Thyroid gland (tissue), 4 donors: ENCODE results near the gene VAMP5. TPM values are rescaled to one million over a fixed set of nuclear protein-coding genes. Genes with fewer than 3 reads are reported as not detected.
A peak's percentile ranks its signal among the peaks of the same experiment; 100 is the strongest.

Source experiments
- DNase-seq, 2 donors: peaks; one replicate each; pipeline ENCODE4 v3.0.0-alpha.2; 2019
- H3K27ac ChIP-seq, 3 donors: fragments of 200-600 bp; sonication (generic); 1 replicate in 2 of 3; 2 replicates in 1 of 3; pipeline ENCODE4 v1.5.1; 2016 to 2019; ENCODE audit warnings: mild to moderate bottlenecking in 1 of 3, moderate library complexity in 1 of 3
- H3K27me3 ChIP-seq: fragments of 200-600 bp; sonication (generic); one replicate; pipeline ENCODE4 v1.5.1; 2019
- H3K36me3 ChIP-seq, 2 donors: fragments of 200-600 bp; sonication (generic); one replicate each; pipeline ENCODE4 v1.5.1; 2016 to 2019
- H3K4me1 ChIP-seq, 2 donors: fragments of 200-600 bp; sonication (generic); one replicate each; pipeline ENCODE4 v1.5.1; 2017 to 2019
- H3K4me3 ChIP-seq, 3 donors: fragments of 200-600 bp; sonication (generic); replicated peaks in 1 of 3; 1 replicate in 2 of 3; 2 replicates in 1 of 3; pipeline ENCODE4 v1.5.1; 2016; ENCODE audit warnings: mild to moderate bottlenecking in 1 of 3
- H3K9me3 ChIP-seq: fragments of 200-600 bp; sonication (generic); one replicate; pipeline ENCODE4 v1.5.1; 2017
- POLR2A ChIP-seq, 2 donors: fragments of 450-650 bp; IDR thresholded peaks; one replicate each; pipeline ENCODE4 v1.6.1; 2017; ENCODE audit warnings: antibody characterized with exemption in 2 of 2, mild to moderate bottlenecking in 2 of 2, moderate library complexity in 1 of 2
- whole genome bisulfite sequencing, 2 donors: methylation state at CpG; one replicate each; pipeline ENCODE4 v1.1.5; 2017; 5-methylcytosine and 5-hydroxymethylcytosine counted together
- intact Hi-C: fragments of 100-400 bp; cut with DNase I; formaldehyde crosslinking; loops from one replicate; pipeline ENCODE4 v1.15.1; 2023
- total RNA-seq, 4 donors: library from RNA; depleted of rRNA; stranded (reverse); fragments of >200 nt; gene quantifications; one replicate each; pipeline ENCODE4 v1.2.3, GENCODE V29; 2016
- TF ChIP-seq, protein P1 (sequence below), 6 experiments: fragments of 200-600 bp in 3 of 6; fragments of 450-650 bp in 3 of 6; sonication (generic) in 3 of 6; IDR thresholded peaks; one replicate each; pipeline ENCODE4 v1.5.1; 2016 to 2019; ENCODE audit warnings: antibody characterized with exemption in 6 of 6, mild to moderate bottlenecking in 2 of 6, inconsistent platforms in 1 of 6, moderate library complexity in 1 of 6

The VAMP5 gene
- total RNA-seq, 4 donors from 2014 or later = 13.6 to 41.3 (median 20.7) TPM

DNA sequence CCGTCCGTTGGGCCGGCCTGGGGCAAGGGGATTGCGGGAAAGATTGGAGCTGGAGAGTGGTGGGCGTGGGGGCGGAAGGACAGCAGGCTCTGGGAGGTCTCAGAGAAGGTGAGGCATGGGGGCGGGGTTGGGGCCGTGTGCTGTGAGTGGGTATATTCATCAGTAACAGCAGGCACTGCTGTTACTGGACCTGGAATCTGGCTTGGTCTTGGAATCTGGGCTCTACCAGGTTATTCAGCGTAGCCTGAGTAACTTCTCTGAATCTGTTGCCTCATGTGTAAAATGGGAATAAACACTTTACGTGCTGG, 11.7 kb downstream of the VAMP5 start:
- Histone ChIP-seq H3K27me3 (no peaks in the 10 kb centered on the region), H3K36me3 (peaks cover 6 to 12% of the 10 kb centered on the region in 2 donors), H3K4me3 (peak overlapping the region; percentile 61 to 72 (median 62)), H3K9me3 (no peaks in the 10 kb centered on the region), H3K4me1 (peaks cover 24 to 40% of the 10 kb centered on the region in 2 donors), H3K27ac (peak overlapping the region; percentile 36 to 95 (median 95))
- WGBS, 2 donors = 1 to 3% methylated on average over 10 of the region's 10 CpGs
- intact Hi-C loops = no loop called here
- no peak for TF ChIP-seq POLR2A (IDR thresholded peaks at IDR 0.05)
- TF ChIP-seq, protein P1, sequence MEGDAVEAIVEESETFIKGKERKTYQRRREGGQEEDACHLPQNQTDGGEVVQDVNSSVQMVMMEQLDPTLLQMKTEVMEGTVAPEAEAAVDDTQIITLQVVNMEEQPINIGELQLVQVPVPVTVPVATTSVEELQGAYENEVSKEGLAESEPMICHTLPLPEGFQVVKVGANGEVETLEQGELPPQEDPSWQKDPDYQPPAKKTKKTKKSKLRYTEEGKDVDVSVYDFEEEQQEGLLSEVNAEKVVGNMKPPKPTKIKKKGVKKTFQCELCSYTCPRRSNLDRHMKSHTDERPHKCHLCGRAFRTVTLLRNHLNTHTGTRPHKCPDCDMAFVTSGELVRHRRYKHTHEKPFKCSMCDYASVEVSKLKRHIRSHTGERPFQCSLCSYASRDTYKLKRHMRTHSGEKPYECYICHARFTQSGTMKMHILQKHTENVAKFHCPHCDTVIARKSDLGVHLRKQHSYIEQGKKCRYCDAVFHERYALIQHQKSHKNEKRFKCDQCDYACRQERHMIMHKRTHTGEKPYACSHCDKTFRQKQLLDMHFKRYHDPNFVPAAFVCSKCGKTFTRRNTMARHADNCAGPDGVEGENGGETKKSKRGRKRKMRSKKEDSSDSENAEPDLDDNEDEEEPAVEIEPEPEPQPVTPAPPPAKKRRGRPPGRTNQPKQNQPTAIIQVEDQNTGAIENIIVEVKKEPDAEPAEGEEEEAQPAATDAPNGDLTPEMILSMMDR (IDR thresholded peaks at IDR 0.05) = no peak
- no peak for DNase-seq

DNA sequence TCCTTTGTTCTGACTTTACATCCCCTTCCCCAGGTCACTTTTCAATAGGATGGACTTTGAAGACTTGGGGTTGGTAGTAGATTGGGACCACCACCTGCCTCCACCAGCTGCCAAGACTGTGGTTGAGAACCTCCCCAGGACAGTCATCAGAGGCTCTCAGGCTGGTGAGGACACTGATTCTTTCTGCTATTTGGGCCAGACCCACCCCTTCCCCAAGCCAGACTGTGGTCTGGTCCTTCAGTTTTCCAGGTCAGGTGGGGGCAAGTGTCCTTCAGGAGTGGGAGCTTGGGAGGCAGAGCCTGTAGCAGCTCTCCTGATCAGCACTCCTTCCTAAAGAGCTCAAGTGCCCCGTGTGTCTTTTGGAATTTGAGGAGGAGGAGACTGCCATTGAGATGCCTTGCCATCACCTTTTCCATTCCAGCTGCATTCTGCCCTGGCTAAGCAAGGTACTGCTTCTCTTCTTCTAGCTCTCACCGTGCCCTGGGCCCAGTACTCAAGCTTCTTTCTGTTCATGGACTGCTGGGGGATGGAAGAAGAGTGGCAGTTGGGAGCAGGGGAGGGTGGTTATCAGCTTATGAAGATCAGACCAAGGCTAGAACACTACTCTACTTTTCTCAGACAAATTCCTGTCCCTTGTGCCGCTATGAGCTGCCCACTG, 12.4 kb downstream of the VAMP5 start:
- no peaks in the 10 kb centered on the region for H3K9me3 ChIP-seq
- no peaks in the 10 kb centered on the region for H3K27me3 ChIP-seq
- peaks cover 22 to 40% of the 10 kb centered on the region in 2 donors for H3K4me1 ChIP-seq
- no peak for DNase-seq
- intact Hi-C loops = no loop called here
- WGBS, 2 donors = 54 to 62% methylated on average over 2 to 3 of the region's 3 CpGs
- H3K4me3 ChIP-seq = peak overlapping the region in 2 of 3 donors; percentile 61 to 72
- no peak for TF ChIP-seq POLR2A (IDR thresholded peaks at IDR 0.05)
- TF ChIP-seq, protein P1 (IDR thresholded peaks at IDR 0.05) = no peak
- peaks cover 6 to 12% of the 10 kb centered on the region in 2 donors for H3K36me3 ChIP-seq
- peak overlapping the region in 2 of 3 donors; percentile 95 for H3K27ac ChIP-seq

DNA sequence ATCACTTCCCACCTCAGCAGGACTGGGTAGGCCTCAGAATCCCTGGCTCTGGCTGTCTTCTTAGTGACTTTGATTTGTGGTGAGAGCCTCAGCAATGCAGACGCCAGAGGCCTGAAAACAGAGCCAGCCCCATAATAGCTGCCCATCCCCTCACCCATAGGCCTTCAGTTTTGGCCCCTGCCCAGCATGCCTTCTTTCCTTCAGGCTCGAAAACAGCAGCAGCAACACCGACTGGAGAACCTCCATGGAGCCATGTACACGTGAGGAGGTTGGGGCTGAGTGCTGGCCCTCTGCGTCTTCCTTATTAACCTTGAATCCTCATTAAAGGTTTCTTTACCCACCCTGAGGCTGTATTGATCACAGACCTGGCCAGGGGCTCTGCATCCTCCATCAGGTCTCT, 13.0 kb downstream of the VAMP5 start:
- H3K27me3 ChIP-seq = no peaks in the 10 kb centered on the region
- no peak overlapping the region for H3K4me3 ChIP-seq
- TF ChIP-seq, protein P1 (IDR thresholded peaks at IDR 0.05) = no peak
- no peak for TF ChIP-seq POLR2A (IDR thresholded peaks at IDR 0.05)
- 83 to 91% methylated on average over 5 of the region's 5 CpGs for WGBS, 2 donors
- intact Hi-C loops = no loop called here
- no peak overlapping the region for H3K27ac ChIP-seq
- H3K4me1 ChIP-seq = peaks cover 26 to 37% of the 10 kb centered on the region in 2 donors
- H3K9me3 ChIP-seq = no peaks in the 10 kb centered on the region
- H3K36me3 ChIP-seq = peaks cover 6 to 12% of the 10 kb centered on the region in 2 donors
- no peak for DNase-seq

DNA sequence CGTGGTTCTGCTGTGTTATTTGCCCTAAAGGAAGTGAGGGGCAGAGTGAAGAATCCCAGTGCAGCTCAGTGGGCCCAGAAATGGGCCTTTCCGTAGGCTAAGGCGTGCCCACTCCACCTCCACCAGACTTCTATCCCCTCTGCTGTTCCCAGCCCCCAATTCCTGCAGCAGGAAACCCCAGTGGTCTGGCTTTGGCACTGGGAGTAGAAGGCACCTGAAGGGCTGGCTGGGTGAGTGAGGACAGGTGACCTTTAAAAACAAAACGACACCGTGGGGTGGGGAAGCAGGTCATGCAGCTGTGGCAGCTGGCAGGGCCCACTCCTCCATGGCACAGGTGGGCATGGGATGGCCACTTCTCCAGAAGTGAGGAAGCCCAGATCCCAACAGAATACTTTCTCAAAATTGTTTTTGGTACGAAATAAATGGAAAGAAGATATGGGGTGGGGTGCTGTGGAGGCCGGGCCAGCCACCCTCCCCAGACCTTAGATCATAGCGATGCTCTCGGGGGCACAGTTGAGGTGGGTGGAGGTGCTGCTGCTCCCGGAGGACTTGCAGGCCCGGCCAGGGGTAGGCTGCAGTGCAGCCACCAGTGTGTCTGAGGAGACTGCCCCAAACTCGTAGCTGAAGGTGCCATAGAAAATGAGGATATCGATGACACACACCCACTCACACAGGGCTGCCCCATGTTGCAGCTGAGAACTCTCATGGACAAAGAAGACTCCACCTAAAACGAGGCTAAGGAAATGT, 14.5 kb downstream of the VAMP5 start:
- H3K9me3 ChIP-seq = no peaks in the 10 kb centered on the region
- H3K4me1 ChIP-seq = peaks cover 30 to 40% of the 10 kb centered on the region in 2 donors
- intact Hi-C loops = no loop called here
- no peak overlapping the region for H3K4me3 ChIP-seq
- no peaks in the 10 kb centered on the region for H3K27me3 ChIP-seq
- H3K36me3 ChIP-seq = peaks cover 6 to 12% of the 10 kb centered on the region in 2 donors
- TF ChIP-seq, protein P1 (IDR thresholded peaks at IDR 0.05) = no peak
- no peak for TF ChIP-seq POLR2A (IDR thresholded peaks at IDR 0.05)
- H3K27ac ChIP-seq = no peak overlapping the region
- WGBS, 2 donors = 79 to 81% methylated on average over 14 of the region's 14 CpGs
- no peak for DNase-seq
